Fibroblast of the aortic adventitia (primary cell): ENCODE data around the gene SEPTIN3. TPM values are rescaled to one million over a fixed set of nuclear protein-coding genes. Genes with fewer than 3 reads are reported as not detected.

Source experiments
- DNase-seq: peaks from one replicate; pipeline ENCODE4 v3.0.0-alpha.2; 2010; ENCODE audit warnings: low read depth
- H3K4me3 ChIP-seq: 2 replicates; pipeline ENCODE4 v1.5.1; 2011; ENCODE audit warnings: low read depth, mild to moderate bottlenecking, control low read depth, low read length, moderate library complexity
- CTCF ChIP-seq: IDR thresholded peaks from 2 replicates; pipeline ENCODE4 v1.5.1; 2011; ENCODE audit warnings: mild to moderate bottlenecking, low read length, control low read depth, inconsistent platforms; ENCODE audit not compliant: insufficient read depth
- total RNA-seq: library from RNA; depleted of rRNA; stranded (reverse); fragments of >200 nt; gene quantifications from 2 replicates; pipeline ENCODE4 v1.2.3, GENCODE V29; 2012; ENCODE audit warnings: low replicate concordance

Gene SEPTIN3
- total RNA-seq, 1 donor: not detected

GRCh38 chr22:41934284-41935014, 34.8 kb upstream of the SEPTIN3 start:
- H3K4me3 ChIP-seq: no peak overlapping the region
- TF ChIP-seq CTCF: no peak
- no peak for DNase-seq

GRCh38 chr22:41935015-41935351, 34.3 kb upstream of the SEPTIN3 start:
- DNase-seq: no peak
- no peak for TF ChIP-seq CTCF
- no peak overlapping the region for H3K4me3 ChIP-seq

- no peak overlapping the region for H3K4me3 ChIP-seq
- DNase-seq: no peak
- TF ChIP-seq CTCF: no peak
These were observed 33.7 kb upstream of the SEPTIN3 start for GRCh38 chr22:41935509-41935908.

GRCh38 chr22:41936894-41937169, 32.4 kb upstream of the SEPTIN3 start:
- no peak for TF ChIP-seq CTCF
- DNase-seq: no peak
- no peak overlapping the region for H3K4me3 ChIP-seq

- TF ChIP-seq CTCF: no peak
- DNase-seq: no peak
- H3K4me3 ChIP-seq: no peak overlapping the region
These were observed 29.0 kb upstream of the SEPTIN3 start for GRCh38 chr22:41939981-41940831.

GRCh38 chr22:41940832-41941765, 28.1 kb upstream of the SEPTIN3 start:
- peak; percentile 93 for DNase-seq
- TF ChIP-seq CTCF: peak; percentile 88
- no peak overlapping the region for H3K4me3 ChIP-seq
